ENCODE measurements around the gene DAPK2.

DNA sequence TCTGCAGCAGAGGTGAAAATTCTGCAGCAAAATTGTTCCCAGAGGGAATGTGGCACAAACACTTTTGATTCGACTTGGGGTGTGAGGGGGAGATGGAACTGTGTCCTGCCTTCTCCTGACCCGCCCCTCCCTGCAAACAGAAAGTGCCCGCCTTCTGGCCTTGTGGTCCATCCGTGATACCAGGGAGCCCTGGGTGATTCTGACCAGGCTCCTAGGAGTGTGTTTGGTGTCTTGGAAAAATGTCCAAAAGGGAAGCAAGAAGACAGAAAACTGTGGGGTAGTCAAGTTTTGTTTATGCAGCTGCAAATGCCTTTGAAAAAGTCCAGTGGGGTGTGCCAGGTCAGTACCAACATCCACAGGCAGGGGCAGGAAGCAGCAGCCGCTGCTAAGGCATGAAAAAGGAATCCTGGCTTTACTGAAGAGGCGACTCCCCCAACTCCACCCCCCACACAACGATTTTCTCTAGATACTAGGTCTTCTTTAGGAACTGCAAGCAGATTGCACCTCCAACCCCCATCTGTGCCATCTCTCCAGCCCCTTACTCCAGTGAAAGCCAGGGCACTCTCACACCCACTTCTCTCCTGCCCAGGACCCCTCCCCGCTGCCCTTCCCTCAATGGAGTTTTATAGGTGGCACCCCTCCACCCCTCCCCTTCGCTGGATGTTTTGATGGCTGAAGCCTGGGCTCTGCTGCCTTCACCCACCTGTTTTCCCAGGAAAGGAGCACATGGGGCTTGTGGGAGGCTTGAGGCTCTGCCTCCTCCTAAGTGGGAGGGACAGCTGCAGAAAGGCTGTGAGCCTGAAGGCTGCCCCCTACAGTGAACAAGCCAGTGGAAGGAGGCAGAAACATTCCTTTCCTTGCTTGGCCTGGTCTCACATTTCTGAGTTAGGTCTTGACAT, 130.2 kb downstream of the DAPK2 start:
- TF ChIP-seq POLR2AphosphoS5 (IDR thresholded peaks at IDR 0.05) (no peak), CTCF (IDR thresholded peaks at IDR 0.05) (peak; percentile 16 to 29), POLR2A (IDR thresholded peaks at IDR 0.05) (no peak)
